Lower leg skin (tissue), 3 donors: ENCODE results near the gene DENND4C.

Experiments
- CTCF ChIP-seq, 3 donors: fragments of 450-650 bp; IDR thresholded peaks; one replicate each; pipeline ENCODE4 v1.5.1; 2016; ENCODE audit warnings: antibody characterized with exemption in 3 of 3, mild to moderate bottlenecking in 3 of 3, moderate library complexity in 2 of 3
- POLR2A ChIP-seq, 2 donors: fragments of 450-650 bp; IDR thresholded peaks; one replicate each; pipeline ENCODE4 v1.6.1; 2016 to 2017; ENCODE audit warnings: antibody characterized with exemption in 2 of 2, mild to moderate bottlenecking in 1 of 2, moderate library complexity in 1 of 2

- TF ChIP-seq CTCF (IDR thresholded peaks at IDR 0.05) (no peak), POLR2A (IDR thresholded peaks at IDR 0.05) (no peak)
Measured at GRCh38 chr9:19199012-19199411, 31.5 kb upstream of the DENND4C start.
